Kidney capillary endothelial cell (primary cell): ENCODE results near the gene SLC9C2.
"Not testable (repeated sequence)": the region's sequence is repeated elsewhere in the genome, so short reads cannot be mapped to it uniquely, and the experiment has no call there.

Experiments
- DNase-seq: peaks from one replicate; pipeline ENCODE4 v3.0.0-alpha.2; 2018; ENCODE audit warnings: low spot score

SLC9C2 gene

GRCh38 chr1:173481195-173481772 lies 121.6 kb downstream of the SLC9C2 start:
- DNase-seq, result no peak

- no peak for DNase-seq
Observed at GRCh38 chr1:173479649-173480048, 123.2 kb downstream of the SLC9C2 start.

GRCh38 chr1:173478094-173478674 lies 124.7 kb downstream of the SLC9C2 start:
- no peak for DNase-seq

- DNase-seq, result no peak
Observed at GRCh38 chr1:173477286-173478093, 125.4 kb downstream of the SLC9C2 start, which contains the start of gene PRDX6. Gene PRDX6 (plus strand): TSS chr1:173477335. CDS start chr1:173477398, 63 bp downstream.

- DNase-seq, result peak; percentile 80
Observed at GRCh38 chr1:173476665-173477285, 126.1 kb downstream of the SLC9C2 start.

GRCh38 chr1:173476197-173476664 lies 126.6 kb downstream of the SLC9C2 start:
- DNase-seq, result no peak

- no peak for DNase-seq
Observed at GRCh38 chr1:173475564-173476196, 127.2 kb downstream of the SLC9C2 start.

- DNase-seq, result not testable (repeated sequence)
Observed at GRCh38 chr1:173474780-173475421, 128.0 kb downstream of the SLC9C2 start.

- DNase-seq, result no peak
Observed at GRCh38 chr1:173474097-173474779, 128.6 kb downstream of the SLC9C2 start.

- DNase-seq, result peak; percentile 72
Observed at GRCh38 chr1:173473599-173474011, 129.3 kb downstream of the SLC9C2 start.

GRCh38 chr1:173470608-173471007 lies 132.3 kb downstream of the SLC9C2 start:
- no peak for DNase-seq

GRCh38 chr1:173469656-173470055 lies 133.2 kb downstream of the SLC9C2 start:
- no peak for DNase-seq

GRCh38 chr1:173467426-173467825 lies 135.4 kb downstream of the SLC9C2 start:
- DNase-seq, result no peak

- not testable (repeated sequence) for DNase-seq
Observed at GRCh38 chr1:173464185-173464584, 138.7 kb downstream of the SLC9C2 start.

GRCh38 chr1:173462666-173463065 lies 140.2 kb downstream of the SLC9C2 start:
- DNase-seq, result not testable (repeated sequence)

- DNase-seq, result no peak
Observed at GRCh38 chr1:173459885-173460284, 143.0 kb downstream of the SLC9C2 start.

GRCh38 chr1:173454966-173455524 lies 147.8 kb downstream of the SLC9C2 start:
- no peak for DNase-seq

- DNase-seq, result no peak
Observed at GRCh38 chr1:173453982-173454381, 148.9 kb downstream of the SLC9C2 start.

GRCh38 chr1:173451981-173452380 lies 150.9 kb downstream of the SLC9C2 start:
- DNase-seq, result no peak
